GM18868 (cell line): ENCODE results near the gene CCS.
"Not testable (repeated sequence)": the region's sequence is repeated elsewhere in the genome, so short reads cannot be mapped to it uniquely, and the experiment has no call there.

Experiments
- ATAC-seq: cut with Tn5 transposase; IDR thresholded peaks from one replicate; pipeline ENCODE4 v1.9.1; 2021; ENCODE audit warnings: mild to moderate bottlenecking, moderate library complexity; ENCODE audit not compliant: unreplicated experiment

The CCS gene, protein sequence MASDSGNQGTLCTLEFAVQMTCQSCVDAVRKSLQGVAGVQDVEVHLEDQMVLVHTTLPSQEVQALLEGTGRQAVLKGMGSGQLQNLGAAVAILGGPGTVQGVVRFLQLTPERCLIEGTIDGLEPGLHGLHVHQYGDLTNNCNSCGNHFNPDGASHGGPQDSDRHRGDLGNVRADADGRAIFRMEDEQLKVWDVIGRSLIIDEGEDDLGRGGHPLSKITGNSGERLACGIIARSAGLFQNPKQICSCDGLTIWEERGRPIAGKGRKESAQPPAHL

GRCh38 chr11:66592457-66593302, at the start of gene CCS, which contains the start of gene CCDC87:
Gene CCS, plus strand, starts transcription at chr11:66593185. Its CDS starts 77 bp downstream, at chr11:66593262.
Gene CCDC87, minus strand, starts transcription at chr11:66593063. Its CDS starts 48 bp downstream, at chr11:66593015.
- peak; percentile 90 for ATAC-seq

GRCh38 chr11:66543263-66544107, 49.5 kb upstream of the CCS start:
- ATAC-seq = no peak

DNA sequence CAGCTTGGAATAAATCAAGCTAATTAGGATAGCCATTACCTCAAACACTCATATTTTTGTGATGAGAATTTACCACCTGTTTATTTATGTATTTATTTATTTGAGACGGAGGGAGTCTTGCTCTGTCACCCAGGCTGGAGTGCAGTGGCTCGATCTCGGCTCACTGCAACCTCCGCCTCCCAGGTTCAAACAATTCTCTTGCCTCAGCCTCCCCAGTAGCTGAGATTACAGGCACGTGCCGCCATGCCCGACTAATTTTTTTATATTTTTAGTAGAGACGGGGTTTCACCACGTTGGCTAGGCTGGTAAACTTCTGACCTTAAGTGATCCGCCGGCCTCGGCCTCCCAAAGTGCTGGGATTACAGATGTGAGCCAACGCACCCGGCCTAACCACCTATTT, 48.0 kb upstream of the CCS start:
- not testable (repeated sequence) for ATAC-seq

GRCh38 chr11:66545701-66546367, 47.2 kb upstream of the CCS start, which contains the start of gene ZDHHC24:
Gene ZDHHC24, minus strand, starts transcription at chr11:66546048. Its CDS starts 45 bp downstream, at chr11:66546003.
- peak; percentile 81 for ATAC-seq

GRCh38 chr11:66546368-66546965, 46.5 kb upstream of the CCS start, which contains the start of gene ACTN3:
Gene ACTN3, plus strand, starts transcription at chr11:66546903. Its CDS starts 35 bp downstream, at chr11:66546938.
- ATAC-seq = no peak

DNA sequence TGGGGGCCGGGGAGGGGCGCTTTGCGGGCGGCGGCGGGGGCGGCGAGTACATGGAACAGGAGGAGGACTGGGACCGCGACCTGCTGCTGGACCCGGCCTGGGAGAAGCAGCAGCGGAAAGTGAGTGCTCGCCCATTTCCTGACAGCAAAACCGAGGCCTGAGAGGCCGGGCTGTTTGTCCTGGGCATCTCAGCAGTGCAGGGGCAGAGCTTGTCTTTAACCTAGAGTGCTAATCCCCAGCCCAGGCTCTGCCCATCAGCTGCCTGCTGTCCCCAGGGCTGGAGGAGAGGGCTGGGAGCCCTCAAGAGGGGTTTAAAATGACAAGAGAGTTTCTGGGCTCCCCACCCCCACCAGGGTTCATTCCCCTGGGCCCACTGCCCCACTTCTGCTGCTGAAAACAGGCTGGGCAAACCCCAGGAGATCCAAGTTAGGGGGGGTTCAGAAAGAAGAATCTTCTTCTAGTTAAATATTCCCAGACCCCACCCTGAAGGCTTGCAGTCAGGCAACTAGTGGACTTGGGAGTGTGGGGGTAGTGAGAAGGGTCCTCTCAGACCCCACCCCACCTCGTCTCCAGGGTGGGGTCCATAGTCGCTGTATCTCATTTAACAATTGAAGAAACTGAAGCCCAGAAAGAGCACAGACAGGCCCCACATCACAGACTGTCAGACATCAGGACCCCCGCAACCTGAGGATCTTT, 45.9 kb upstream of the CCS start:
- no peak for ATAC-seq

- no peak for ATAC-seq
Observed at GRCh38 chr11:66547662-66548009, 45.3 kb upstream of the CCS start.

- ATAC-seq = no peak
Observed at GRCh38 chr11:66548041-66548440, 44.9 kb upstream of the CCS start.

GRCh38 chr11:66548774-66549630, 44.0 kb upstream of the CCS start:
- ATAC-seq = no peak

DNA sequence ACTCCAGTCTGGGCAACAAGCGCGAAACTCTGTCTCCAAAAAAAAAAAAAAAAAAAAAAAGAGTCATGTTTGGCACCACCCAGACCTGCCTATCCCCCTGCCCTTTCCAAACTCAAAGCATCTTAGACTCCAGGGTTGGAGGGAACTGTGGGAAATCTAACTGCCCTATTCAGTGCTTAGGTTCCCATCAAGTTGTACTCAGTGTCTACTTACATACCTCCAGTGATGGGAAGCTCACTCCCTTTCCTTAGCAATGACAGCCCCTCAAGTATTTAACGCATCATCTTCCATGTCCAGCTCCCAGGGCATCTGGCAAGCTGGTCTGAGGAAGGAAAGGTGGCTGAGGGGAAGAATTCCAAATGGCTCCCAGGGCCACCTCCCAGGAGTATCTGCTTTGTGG, 43.3 kb upstream of the CCS start:
- no peak for ATAC-seq

DNA sequence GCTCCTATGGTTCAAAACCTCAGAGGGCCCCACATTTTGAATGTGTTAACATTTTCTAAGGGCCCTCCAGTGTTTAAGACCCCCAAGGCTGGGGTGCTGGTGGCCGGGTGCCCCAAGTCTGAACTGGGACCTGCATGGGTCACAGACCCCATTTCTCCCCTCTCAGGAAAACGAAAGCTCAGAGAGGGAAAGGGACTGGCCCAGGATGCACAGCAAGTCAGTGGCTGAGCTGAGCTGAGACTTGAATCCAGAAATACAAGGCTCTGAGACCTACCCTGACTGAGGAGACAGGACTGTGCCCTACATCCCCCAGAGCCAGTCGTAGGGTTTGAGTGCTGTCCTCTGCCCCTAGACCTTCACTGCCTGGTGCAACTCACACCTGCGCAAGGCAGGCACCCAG, 42.1 kb upstream of the CCS start:
- no peak for ATAC-seq

DNA sequence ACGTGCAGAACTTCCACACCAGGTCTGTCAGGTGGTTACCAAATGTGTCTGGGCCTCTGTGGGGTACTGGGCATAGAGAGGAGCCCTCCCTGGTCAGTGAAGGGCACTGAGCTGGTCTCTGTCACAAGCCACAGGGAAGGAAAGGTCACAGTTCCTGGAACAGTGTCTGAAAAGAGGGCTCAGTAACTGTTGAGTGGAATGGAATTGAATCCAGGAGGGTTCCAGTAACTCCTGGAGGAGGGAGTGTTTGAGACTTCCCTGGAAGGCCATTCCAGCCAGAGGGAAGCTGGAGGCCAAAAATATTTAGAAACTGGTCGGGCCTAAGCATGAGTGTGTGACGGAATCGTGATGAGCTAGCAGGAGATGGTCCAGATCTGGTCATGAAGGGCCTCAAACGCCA, 38.4 kb upstream of the CCS start:
- ATAC-seq = no peak

GRCh38 chr11:66555416-66555815, 37.6 kb upstream of the CCS start:
- no peak for ATAC-seq

DNA sequence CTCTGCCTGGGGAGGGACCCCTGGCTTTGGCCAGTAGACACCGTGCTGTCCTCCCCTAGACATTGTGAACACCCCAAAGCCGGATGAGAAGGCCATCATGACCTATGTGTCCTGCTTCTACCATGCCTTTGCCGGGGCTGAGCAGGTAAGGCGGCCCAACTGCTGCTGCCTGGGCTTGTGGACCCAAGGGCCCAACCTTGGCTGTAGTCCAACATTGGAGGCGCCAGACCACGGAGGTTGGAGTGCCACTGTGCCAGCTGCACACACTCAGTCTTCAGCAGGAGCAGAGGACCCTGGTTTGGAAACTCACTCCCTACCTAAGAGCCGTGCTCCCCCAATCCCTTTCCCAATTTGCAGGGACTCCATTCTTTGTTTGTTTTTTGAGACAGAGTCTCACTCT, 36.9 kb upstream of the CCS start:
- ATAC-seq = no peak

GRCh38 chr11:66557733-66558326, 35.2 kb upstream of the CCS start:
- ATAC-seq = no peak

DNA sequence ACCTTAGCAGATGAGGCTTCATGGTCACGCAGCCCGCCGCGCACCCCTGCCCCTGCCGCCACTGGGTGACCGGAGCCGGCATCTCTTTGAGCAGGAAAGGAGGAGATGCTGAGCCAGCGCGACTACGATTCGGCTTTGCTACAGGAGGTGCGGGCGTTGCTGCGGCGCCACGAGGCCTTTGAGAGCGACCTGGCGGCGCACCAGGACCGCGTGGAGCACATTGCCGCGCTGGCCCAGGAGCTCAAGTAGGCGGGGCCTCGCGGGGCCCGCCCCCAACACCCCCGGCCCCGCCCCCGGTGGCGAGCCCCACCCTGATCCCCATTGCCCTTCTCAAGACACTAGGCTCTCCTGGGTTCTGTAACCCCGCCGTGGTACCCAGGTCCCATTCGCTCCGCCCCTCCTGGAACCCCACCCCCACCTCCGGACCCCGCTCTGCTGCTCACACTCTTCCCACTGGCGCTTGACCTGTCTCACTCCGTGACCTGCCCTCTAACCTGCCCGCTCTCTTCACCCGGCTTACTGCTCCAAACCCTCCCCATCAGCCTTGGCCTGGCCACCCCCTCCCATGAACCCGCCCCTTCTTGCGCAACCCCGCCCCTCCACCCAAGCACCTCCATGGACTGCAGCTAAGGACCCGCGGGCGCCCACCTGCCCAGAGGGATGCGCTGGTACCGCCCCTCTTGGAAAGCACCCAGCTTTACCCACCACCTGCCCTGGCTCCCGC, 33.7 kb upstream of the CCS start:
- ATAC-seq = no peak

GRCh38 chr11:66559866-66560676, 32.9 kb upstream of the CCS start:
- no peak for ATAC-seq
